Thyroid gland (tissue), 4 donors: Measurements from ENCODE around the gene DNAJB1.

Experiments used
- CTCF ChIP-seq, 6 experiments: fragments of 200-600 bp in 3 of 6; fragments of 450-650 bp in 3 of 6; sonication (generic) in 3 of 6; IDR thresholded peaks; one replicate each; pipeline ENCODE4 v1.5.1; 2016 to 2019; ENCODE audit warnings: antibody characterized with exemption in 6 of 6, mild to moderate bottlenecking in 2 of 6, inconsistent platforms in 1 of 6, moderate library complexity in 1 of 6
- POLR2A ChIP-seq, 2 donors: fragments of 450-650 bp; IDR thresholded peaks; one replicate each; pipeline ENCODE4 v1.6.1; 2017; ENCODE audit warnings: antibody characterized with exemption in 2 of 2, mild to moderate bottlenecking in 2 of 2, moderate library complexity in 1 of 2

GRCh38 chr19:14559916-14560775, 41.9 kb upstream of the DNAJB1 start:
- no peak for TF ChIP-seq CTCF (IDR thresholded peaks at IDR 0.05)
- no peak for TF ChIP-seq POLR2A (IDR thresholded peaks at IDR 0.05)
